Hematopoietic multipotent progenitor cell (in vitro differentiated cells): Measurements from ENCODE around the gene HSPA4L. TPM values are rescaled to one million over a fixed set of nuclear protein-coding genes. Genes with fewer than 3 reads are reported as not detected.

Experiments
- DNase-seq, 3 donors: peaks; one replicate each; pipeline ENCODE4 v3.0.0-alpha.2; 2011 to 2015; ENCODE audit warnings: low read depth in 2 of 3, low spot score in 2 of 3
- total RNA-seq: library from RNA; depleted of rRNA; stranded (reverse); fragments of >200 nt; gene quantifications from one replicate; pipeline ENCODE4 v1.2.3, GENCODE V29; 2012

Gene HSPA4L
- total RNA-seq, 1 donor = 1.1 TPM

- DNase-seq = peak in 1 of 3 donors; percentile 48
Observed at GRCh38 chr4:127783026-127783769, 1.1 kb downstream of the HSPA4L start.

GRCh38 chr4:127783955-127784770, 2.0 kb downstream of the HSPA4L start:
- no peak for DNase-seq

GRCh38 chr4:127788517-127788916, 6.4 kb downstream of the HSPA4L start:
- peak in 1 of 3 donors; percentile 8 for DNase-seq

- no peak for DNase-seq
Observed at GRCh38 chr4:127791391-127791790, 9.3 kb downstream of the HSPA4L start.

GRCh38 chr4:127793528-127793927, 11.4 kb downstream of the HSPA4L start:
- no peak for DNase-seq

- DNase-seq = no peak
Observed at GRCh38 chr4:127799711-127800110, 17.6 kb downstream of the HSPA4L start.

GRCh38 chr4:127809173-127809800, 27.2 kb downstream of the HSPA4L start:
- DNase-seq = no peak

GRCh38 chr4:127810551-127810950, 28.4 kb downstream of the HSPA4L start:
- no peak for DNase-seq

GRCh38 chr4:127822430-127822829, 40.3 kb downstream of the HSPA4L start:
- DNase-seq = no peak

- DNase-seq = no peak
Observed at GRCh38 chr4:127828121-127828520, 46.0 kb downstream of the HSPA4L start.

GRCh38 chr4:127829014-127829413, 46.9 kb downstream of the HSPA4L start:
- no peak for DNase-seq

- peak in 1 of 3 donors; percentile 9 for DNase-seq
Observed at GRCh38 chr4:127832585-127832984, 50.5 kb downstream of the HSPA4L start.

GRCh38 chr4:127843704-127844600, 61.8 kb downstream of the HSPA4L start:
- no peak for DNase-seq

GRCh38 chr4:127844601-127845116, 62.5 kb downstream of the HSPA4L start:
- no peak for DNase-seq

- no peak for DNase-seq
Observed at GRCh38 chr4:127846061-127846460, 63.9 kb downstream of the HSPA4L start.

- DNase-seq = no peak
Observed at GRCh38 chr4:127846765-127847164, 64.6 kb downstream of the HSPA4L start.

GRCh38 chr4:127849505-127850234, 67.5 kb downstream of the HSPA4L start:
- peak in 1 of 3 donors; percentile 12 for DNase-seq

- DNase-seq = no peak
Observed at GRCh38 chr4:127852661-127853060, 70.5 kb downstream of the HSPA4L start.

- no peak for DNase-seq
Observed at GRCh38 chr4:127856196-127856812, 74.2 kb downstream of the HSPA4L start.
